Measurements from ENCODE around the gene MED15. TPM values are rescaled to one million over a fixed set of nuclear protein-coding genes. Genes with fewer than 3 reads are reported as not detected.

The MED15 gene
- total RNA-seq, 1 experiment from 2014 or later = 94.7 TPM

DNA sequence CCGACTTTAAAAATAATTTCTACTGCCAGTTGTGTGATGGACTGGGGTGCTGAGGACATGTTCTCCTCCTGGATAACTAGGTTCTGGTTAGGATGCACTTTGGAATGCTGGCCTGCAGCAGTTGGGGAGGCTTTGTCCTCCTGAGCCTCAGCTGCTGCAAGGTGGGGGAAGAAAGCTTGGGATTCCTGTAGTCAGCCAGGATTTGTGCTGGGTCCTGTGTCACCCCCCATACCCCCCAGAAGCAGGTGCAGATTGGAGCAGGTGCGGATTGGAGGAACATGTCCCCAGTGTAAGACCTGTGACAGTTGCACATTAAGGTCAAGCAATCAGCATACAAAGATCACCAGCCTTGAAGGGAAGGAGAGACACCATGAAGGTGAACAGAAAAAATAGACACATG, 51.1 kb downstream of the MED15 start:
- no peak for TF ChIP-seq CTCF (IDR thresholded peaks at IDR 0.05; ENCODE audit: insufficient read depth in 1 of 2, low read depth in 1 of 2, low read length in 1 of 2, severe bottlenecking in 1 of 2, unreplicated experiment in 1 of 2)
- Mint-ChIP-seq H3K4me1 (ENCODE audit: low read depth, unreplicated experiment) (no peaks in the 10 kb centered on the region), H3K27me3 (ENCODE audit: insufficient read depth, unreplicated experiment) (no peaks in the 10 kb centered on the region), H3K36me3 (ENCODE audit: insufficient read depth, unreplicated experiment) (peaks cover 72% of the 10 kb centered on the region), H3K9me3 (ENCODE audit: unreplicated experiment) (no peaks in the 10 kb centered on the region), H3K27ac (ENCODE audit: unreplicated experiment) (no peak overlapping the region), H3K4me3 (ENCODE audit: unreplicated experiment) (no peak overlapping the region)
- Histone ChIP-seq H3K4me3 (ENCODE audit: low read depth, low read length) (no peak overlapping the region), H3K9me3 (peaks cover 5% of the 10 kb centered on the region; the same call in 1 of the 2 replicates), H3K36me3 (ENCODE audit: control insufficient read depth, insufficient read depth, low read length) (peaks cover 3% of the 10 kb centered on the region), H3K4me1 (no peaks in the 10 kb centered on the region), H3K27me3 (replicated peaks; ENCODE audit: control insufficient read depth, insufficient read depth, low read length) (no peaks in the 10 kb centered on the region)
- POLR2A ChIA-PET = no interaction called here
- CTCF ChIA-PET = no interaction called here
- BruUV-seq (replicated peaks) = no TSS peak
- DNase-seq = no peak
- intact Hi-C loops (cut with micrococcal nuclease; ENCODE audit: unreplicated experiment) = no loop called here

- ChIA-PET POLR2A (no interaction called here), CTCF (interaction anchor here (0.6 kb wide), 1 partner anchor 24 kb away, joined by 5 read pairs; no protein-coding TSS in a partner anchor)
- no peak for DNase-seq
- no peaks in the 10 kb centered on the region for H3K4me1 Mint-ChIP-seq (ENCODE audit: low read depth, unreplicated experiment)
- peaks cover 3% of the 10 kb centered on the region for H3K36me3 ChIP-seq (ENCODE audit: control insufficient read depth, insufficient read depth, low read length)
- H3K27ac Mint-ChIP-seq (ENCODE audit: unreplicated experiment) = no peak overlapping the region
- no peaks in the 10 kb centered on the region for H3K27me3 Mint-ChIP-seq (ENCODE audit: insufficient read depth, unreplicated experiment)
- BruUV-seq (replicated peaks) = TSS peak; percentile 12
- no peak overlapping the region for H3K4me3 ChIP-seq (ENCODE audit: low read depth, low read length)
- no peaks in the 10 kb centered on the region for H3K27me3 ChIP-seq (replicated peaks; ENCODE audit: control insufficient read depth, insufficient read depth, low read length)
- H3K36me3 Mint-ChIP-seq (ENCODE audit: insufficient read depth, unreplicated experiment) = peaks cover 78% of the 10 kb centered on the region
- TF ChIP-seq CTCF (IDR thresholded peaks at IDR 0.05; ENCODE audit: insufficient read depth in 1 of 2, low read depth in 1 of 2, low read length in 1 of 2, severe bottlenecking in 1 of 2, unreplicated experiment in 1 of 2) = no peak
- H3K9me3 Mint-ChIP-seq (ENCODE audit: unreplicated experiment) = no peaks in the 10 kb centered on the region
- H3K4me1 ChIP-seq = no peaks in the 10 kb centered on the region
- H3K9me3 ChIP-seq = peaks cover 5% of the 10 kb centered on the region; the same call in 1 of the 2 replicates
- H3K4me3 Mint-ChIP-seq (ENCODE audit: unreplicated experiment) = no peak overlapping the region
- intact Hi-C loops (cut with micrococcal nuclease; ENCODE audit: unreplicated experiment) = no loop called here
These were observed 51.9 kb downstream of the MED15 start for GRCh38 chr22:20559174-20559760.

DNA sequence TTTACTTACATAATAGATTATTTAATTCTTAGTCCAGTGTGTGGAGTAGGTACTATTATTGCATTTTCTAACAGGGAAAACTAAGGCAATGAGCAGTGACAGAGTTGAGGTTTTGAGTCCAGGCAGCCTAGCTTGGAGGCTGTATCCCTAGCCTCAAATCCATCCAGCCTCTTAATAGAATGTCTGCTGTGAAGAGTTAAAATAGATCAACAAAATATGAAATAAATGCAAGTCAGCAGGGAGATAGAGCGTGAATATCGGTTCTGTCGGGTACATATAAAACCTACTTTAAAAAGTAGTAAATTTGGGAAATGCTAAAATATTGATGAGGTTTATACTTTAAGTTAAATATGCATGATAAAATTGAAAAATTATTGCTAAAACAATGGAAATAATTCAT, 53.3 kb downstream of the MED15 start:
- H3K27me3 Mint-ChIP-seq (ENCODE audit: insufficient read depth, unreplicated experiment) = no peaks in the 10 kb centered on the region
- peaks cover 77% of the 10 kb centered on the region for H3K36me3 Mint-ChIP-seq (ENCODE audit: insufficient read depth, unreplicated experiment)
- H3K36me3 ChIP-seq (ENCODE audit: control insufficient read depth, insufficient read depth, low read length) = peaks cover 6% of the 10 kb centered on the region
- BruUV-seq (replicated peaks) = no TSS peak
- intact Hi-C loops (cut with micrococcal nuclease; ENCODE audit: unreplicated experiment) = no loop called here
- H3K4me1 Mint-ChIP-seq (ENCODE audit: low read depth, unreplicated experiment) = no peaks in the 10 kb centered on the region
- H3K4me3 Mint-ChIP-seq (ENCODE audit: unreplicated experiment) = no peak overlapping the region
- no peaks in the 10 kb centered on the region for H3K9me3 Mint-ChIP-seq (ENCODE audit: unreplicated experiment)
- no peaks in the 10 kb centered on the region for H3K27me3 ChIP-seq (replicated peaks; ENCODE audit: control insufficient read depth, insufficient read depth, low read length)
- H3K4me3 ChIP-seq (ENCODE audit: low read depth, low read length) = no peak overlapping the region
- no peak overlapping the region for H3K27ac Mint-ChIP-seq (ENCODE audit: unreplicated experiment)
- POLR2A ChIA-PET = no interaction called here
- DNase-seq = no peak
- no peak for TF ChIP-seq CTCF (IDR thresholded peaks at IDR 0.05; ENCODE audit: insufficient read depth in 1 of 2, low read depth in 1 of 2, low read length in 1 of 2, severe bottlenecking in 1 of 2, unreplicated experiment in 1 of 2)
- CTCF ChIA-PET = interaction anchor here (0.6 kb wide), 2 partner anchors 9 to 451 kb away, joined by 3 to 4 read pairs; no protein-coding TSS in a partner anchor
- peaks cover 5% of the 10 kb centered on the region; the same call in 1 of the 2 replicates for H3K9me3 ChIP-seq
- no peaks in the 10 kb centered on the region for H3K4me1 ChIP-seq

Data from Caco-2 (cell line).